GM12873 (cell line): ENCODE data around the gene APOL3.
A peak's percentile ranks its signal among the peaks of the same experiment; 100 is the strongest.

ENCODE experiments used
- TF ChIP-seq, protein P1 (sequence below): IDR thresholded peaks from 2 replicates; pipeline ENCODE4 v1.5.1; 2012; ENCODE audit warnings: low read depth, mild to moderate bottlenecking, moderate library complexity, low read length, control low read depth; ENCODE audit not compliant: insufficient read depth; ENCODE audit errors: missing control alignments

Gene APOL3

DNA sequence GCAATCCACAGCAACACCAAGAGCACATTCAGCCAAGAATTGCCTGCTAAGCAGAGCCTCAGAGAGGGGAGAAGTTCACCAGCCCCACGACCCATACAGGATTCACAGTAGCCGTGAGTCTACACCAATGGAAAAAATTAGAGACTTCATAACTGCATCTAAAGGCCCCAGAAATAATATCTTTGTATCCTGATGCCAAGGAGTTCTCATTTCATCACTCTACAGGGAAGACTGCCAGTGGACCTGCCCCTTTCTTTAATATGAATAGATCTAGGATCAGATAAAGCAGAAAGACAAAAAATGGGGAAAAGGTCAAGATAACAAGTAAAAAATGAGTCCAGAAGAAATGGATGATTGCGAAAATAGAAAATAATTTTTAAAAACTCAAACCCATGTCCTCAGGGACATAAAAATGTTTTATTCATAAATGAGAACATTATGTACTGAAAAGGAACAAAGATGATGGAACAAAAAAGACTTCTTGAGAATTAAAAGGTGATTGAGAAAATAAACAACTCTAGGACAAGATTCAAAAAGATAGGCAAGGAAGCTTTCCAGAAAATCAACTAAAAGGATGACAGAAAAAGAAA, 9.5 kb downstream of the APOL3 start:
- TF ChIP-seq, protein P1, sequence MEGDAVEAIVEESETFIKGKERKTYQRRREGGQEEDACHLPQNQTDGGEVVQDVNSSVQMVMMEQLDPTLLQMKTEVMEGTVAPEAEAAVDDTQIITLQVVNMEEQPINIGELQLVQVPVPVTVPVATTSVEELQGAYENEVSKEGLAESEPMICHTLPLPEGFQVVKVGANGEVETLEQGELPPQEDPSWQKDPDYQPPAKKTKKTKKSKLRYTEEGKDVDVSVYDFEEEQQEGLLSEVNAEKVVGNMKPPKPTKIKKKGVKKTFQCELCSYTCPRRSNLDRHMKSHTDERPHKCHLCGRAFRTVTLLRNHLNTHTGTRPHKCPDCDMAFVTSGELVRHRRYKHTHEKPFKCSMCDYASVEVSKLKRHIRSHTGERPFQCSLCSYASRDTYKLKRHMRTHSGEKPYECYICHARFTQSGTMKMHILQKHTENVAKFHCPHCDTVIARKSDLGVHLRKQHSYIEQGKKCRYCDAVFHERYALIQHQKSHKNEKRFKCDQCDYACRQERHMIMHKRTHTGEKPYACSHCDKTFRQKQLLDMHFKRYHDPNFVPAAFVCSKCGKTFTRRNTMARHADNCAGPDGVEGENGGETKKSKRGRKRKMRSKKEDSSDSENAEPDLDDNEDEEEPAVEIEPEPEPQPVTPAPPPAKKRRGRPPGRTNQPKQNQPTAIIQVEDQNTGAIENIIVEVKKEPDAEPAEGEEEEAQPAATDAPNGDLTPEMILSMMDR: no peak

- TF ChIP-seq, protein P1: no peak
Observed at GRCh38 chr22:36149441-36149840, 11.1 kb downstream of the APOL3 start.

DNA sequence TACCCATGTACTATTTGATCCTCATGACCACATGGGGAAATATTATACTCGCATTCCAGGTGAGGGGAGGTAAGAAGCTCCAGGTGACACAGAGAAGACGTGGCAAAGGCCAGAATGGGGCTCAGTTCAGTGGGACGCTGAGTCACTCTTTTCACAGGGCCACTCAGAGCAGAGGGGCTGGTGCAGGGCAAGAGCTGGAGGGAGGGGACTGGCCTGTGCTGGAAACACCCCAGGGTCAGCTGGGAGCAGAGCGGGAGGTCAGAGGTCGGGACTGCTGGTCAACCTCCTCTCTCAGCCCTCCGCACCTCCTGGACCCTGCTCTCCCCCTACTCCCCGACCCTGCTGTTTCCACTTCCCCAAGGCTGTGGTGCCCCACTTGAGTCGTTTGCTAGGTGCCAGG, 12.1 kb downstream of the APOL3 start:
- TF ChIP-seq, protein P1: no peak

GRCh38 chr22:36147196-36147791, 13.3 kb downstream of the APOL3 start:
- TF ChIP-seq, protein P1: no peak

- TF ChIP-seq, protein P1: no peak
Observed at GRCh38 chr22:36145881-36146280, 14.7 kb downstream of the APOL3 start.

- TF ChIP-seq, protein P1: peak; percentile 73
Observed at GRCh38 chr22:36144886-36145541, 15.5 kb downstream of the APOL3 start.

DNA sequence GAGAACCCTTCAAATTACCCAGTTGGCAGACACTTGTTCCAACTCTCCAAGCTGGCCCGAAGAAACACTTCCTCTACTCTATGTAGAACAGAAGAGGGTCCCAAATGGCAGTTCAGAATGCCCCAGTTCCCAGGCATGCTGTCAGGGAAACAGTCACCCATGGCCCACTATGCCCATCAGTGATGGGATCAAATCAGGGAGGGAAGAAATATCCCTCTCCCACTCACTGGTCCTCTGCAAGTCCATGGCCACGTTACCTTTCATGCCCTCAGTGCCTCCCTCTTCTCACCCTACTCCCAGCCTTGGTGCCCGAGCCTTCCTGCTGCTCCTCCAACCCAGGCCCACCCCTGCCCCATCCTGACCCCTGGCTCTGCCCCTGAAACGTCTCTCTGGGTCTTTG, 16.6 kb downstream of the APOL3 start:
- TF ChIP-seq, protein P1: no peak
